Skeletal muscle tissue (tissue), 4 donors: Measurements from ENCODE around the gene LRRC25. TPM values are rescaled to one million over a fixed set of nuclear protein-coding genes. Genes with fewer than 3 reads are reported as not detected.
A peak's percentile ranks its signal among the peaks of the same experiment; 100 is the strongest.

Experiments used
- H3K27ac ChIP-seq: one replicate; pipeline ENCODE4 v1.7.0; 2013; ENCODE audit warnings: mild to moderate bottlenecking, low read depth, low read length, inconsistent platforms
- H3K27me3 ChIP-seq, 3 donors: one replicate each; pipeline ENCODE4 v1.7.0; 2013; ENCODE audit warnings: low read length in 3 of 3; ENCODE audit not compliant: control insufficient read depth in 3 of 3, insufficient read depth in 3 of 3
- H3K36me3 ChIP-seq, 3 donors: one replicate each; pipeline ENCODE4 v1.7.0; 2013; ENCODE audit warnings: low read length in 3 of 3; ENCODE audit not compliant: control insufficient read depth in 3 of 3, insufficient read depth in 3 of 3
- H3K4me1 ChIP-seq, 3 donors: one replicate each; pipeline ENCODE4 v1.7.0; 2013; ENCODE audit warnings: low read length in 3 of 3, mild to moderate bottlenecking in 3 of 3; ENCODE audit not compliant: control insufficient read depth in 3 of 3, insufficient read depth in 3 of 3
- H3K4me3 ChIP-seq, 3 donors: one replicate each; pipeline ENCODE4 v1.7.0; 2013; ENCODE audit warnings: low read length in 3 of 3
- H3K9ac ChIP-seq, 3 donors: one replicate each; pipeline ENCODE4 v1.7.0; 2013; ENCODE audit warnings: low read length in 3 of 3, mild to moderate bottlenecking in 3 of 3, moderate library complexity in 2 of 3, low read depth in 1 of 3
- H3K9me3 ChIP-seq, 3 donors: one replicate each; pipeline ENCODE4 v1.7.0; 2013; ENCODE audit warnings: low read length in 3 of 3; ENCODE audit not compliant: control insufficient read depth in 3 of 3
- total RNA-seq: library from RNA; depleted of rRNA; stranded (reverse); fragments of >200 nt; gene quantifications from one replicate; pipeline ENCODE4 v1.2.3, GENCODE V29; 2014
- donor health status: Osteomylitis.

LRRC25 gene
- total RNA-seq, 1 donor from 2014 or later, result 2.1 TPM

GRCh38 chr19:18419195-18419698, 21.8 kb upstream of the LRRC25 start, which contains the start of gene SSBP4:
Gene SSBP4 (plus strand): TSS chr19:18419398. CDS start chr19:18419649, 251 bp downstream.
- Histone ChIP-seq H3K9ac (peak within 1 kb of the TSS; percentile 68 to 77 (median 69)), H3K27ac (peak within 1 kb of the TSS; percentile 95), H3K9me3 (no peaks in the 10 kb centered on the region), H3K36me3 (no peaks in the 10 kb centered on the region), H3K4me3 (peak within 1 kb of the TSS; percentile 59 to 79 (median 69)), H3K4me1 (peaks cover 56 to 69% (median 64%) of the 10 kb centered on the region in 3 donors), H3K27me3 (peaks cover 7 to 27% (median 26%) of the 10 kb centered on the region in 3 donors)

- Histone ChIP-seq H3K9me3 (no peaks in the 10 kb centered on the region), H3K4me3 (peak overlapping the region; percentile 59 to 79 (median 69)), H3K4me1 (peaks cover 60 to 69% (median 65%) of the 10 kb centered on the region in 3 donors), H3K27ac (peak overlapping the region; percentile 95), H3K27me3 (peaks cover 7 to 30% (median 29%) of the 10 kb centered on the region in 3 donors), H3K36me3 (no peaks in the 10 kb centered on the region), H3K9ac (peak overlapping the region; percentile 48 to 77 (median 68))
Measured at GRCh38 chr19:18418483-18419194, 21.2 kb upstream of the LRRC25 start.

- Histone ChIP-seq H3K9me3 (no peaks in the 10 kb centered on the region), H3K27ac (peak overlapping the region; percentile 95), H3K36me3 (no peaks in the 10 kb centered on the region), H3K9ac (peak overlapping the region in 1 of 3 donors; percentile 77), H3K4me3 (peak overlapping the region; percentile 23 to 61 (median 50)), H3K27me3 (peaks cover 7 to 30% (median 29%) of the 10 kb centered on the region in 3 donors), H3K4me1 (peaks cover 55 to 63% (median 59%) of the 10 kb centered on the region in 3 donors)
Measured at GRCh38 chr19:18418029-18418482, 20.6 kb upstream of the LRRC25 start.

GRCh38 chr19:18417250-18418028, 20.0 kb upstream of the LRRC25 start:
- Histone ChIP-seq H3K4me1 (peaks cover 52 to 57% (median 53%) of the 10 kb centered on the region in 3 donors), H3K27me3 (peaks cover 7 to 34% (median 29%) of the 10 kb centered on the region in 3 donors), H3K27ac (peak overlapping the region; percentile 95), H3K9ac (peak overlapping the region; percentile 33 to 77 (median 59)), H3K9me3 (no peaks in the 10 kb centered on the region), H3K36me3 (no peaks in the 10 kb centered on the region), H3K4me3 (peak overlapping the region; percentile 50 to 61 (median 51))

- Histone ChIP-seq H3K27ac (peak overlapping the region; percentile 95), H3K27me3 (peaks cover 7 to 34% (median 29%) of the 10 kb centered on the region in 3 donors), H3K9me3 (no peaks in the 10 kb centered on the region), H3K4me3 (peak overlapping the region in 2 of 3 donors; percentile 46 to 51), H3K4me1 (peaks cover 50 to 57% (median 52%) of the 10 kb centered on the region in 3 donors), H3K36me3 (no peaks in the 10 kb centered on the region), H3K9ac (peak overlapping the region; percentile 33 to 69 (median 59))
Measured at GRCh38 chr19:18416778-18417249, 19.4 kb upstream of the LRRC25 start.

- peak overlapping the region; percentile 43 to 54 (median 45) for H3K9ac ChIP-seq
- peaks cover 42 to 50% (median 43%) of the 10 kb centered on the region in 3 donors for H3K4me1 ChIP-seq
- peaks cover 7 to 34% (median 31%) of the 10 kb centered on the region in 3 donors for H3K27me3 ChIP-seq
- peak overlapping the region; percentile 95 for H3K27ac ChIP-seq
- H3K9me3 ChIP-seq, result no peaks in the 10 kb centered on the region
- H3K36me3 ChIP-seq, result no peaks in the 10 kb centered on the region
- H3K4me3 ChIP-seq, result peak overlapping the region; percentile 46 to 51 (median 49)
Measured at GRCh38 chr19:18415178-18415867, 17.9 kb upstream of the LRRC25 start.

- Histone ChIP-seq H3K9me3 (no peaks in the 10 kb centered on the region), H3K4me1 (peaks cover 41 to 47% (median 42%) of the 10 kb centered on the region in 3 donors), H3K36me3 (no peaks in the 10 kb centered on the region), H3K27me3 (peaks cover 7 to 34% (median 31%) of the 10 kb centered on the region in 3 donors), H3K27ac (peak overlapping the region; percentile 95), H3K4me3 (peak overlapping the region in 1 of 3 donors; percentile 24), H3K9ac (peak overlapping the region in 2 of 3 donors; percentile 45 to 50)
Measured at GRCh38 chr19:18414504-18415177, 17.2 kb upstream of the LRRC25 start.

- Histone ChIP-seq H3K36me3 (no peaks in the 10 kb centered on the region), H3K4me3 (no peak overlapping the region), H3K4me1 (peaks cover 29 to 33% (median 30%) of the 10 kb centered on the region in 3 donors), H3K9ac (no peak overlapping the region), H3K27ac (no peak overlapping the region), H3K9me3 (no peaks in the 10 kb centered on the region), H3K27me3 (peaks cover 0 to 22% (median 21%) of the 10 kb centered on the region in 3 donors)
Measured at GRCh38 chr19:18412610-18413239, 15.3 kb upstream of the LRRC25 start.
